GM12878 (cell line): ENCODE data around the gene MAN2A1. TPM values are rescaled to one million over a fixed set of nuclear protein-coding genes. Genes with fewer than 3 reads are reported as not detected.

ENCODE experiments used
- ATAC-seq: fragments of 200-7000 bp; cut with Tn5 transposase; 3 replicates; pipeline ENCODE4 v1.9.1; 2020; ENCODE audit warnings: mild to moderate bottlenecking, moderate library complexity
- BruUV-seq: library from RNA; stranded (reverse); fragments of 400-500 nt; replicated peaks from 2 replicates; lab custom pipeline; 2021; lab: Mats Ljungman, UMichigan
- CTCF ChIA-PET: fragments of 300-600 bp; sonication (Branson Sonifier 250); formaldehyde crosslinking; extraction: SDS; loops from one replicate; lab custom pipeline; 2021; ENCODE audit warnings: inconsistent platforms; lab: Yijun Ruan, JAX
- POLR2A ChIA-PET: fragments of 350-600 bp; formaldehyde crosslinking; extraction: SDS; loops from one replicate; lab custom pipeline; 2021; ENCODE audit warnings: inconsistent platforms; lab: Charles Lee
- RAD21 ChIA-PET: fragments of 300-600 bp; sonication (Branson Sonifier 250); formaldehyde crosslinking; loops from one replicate; lab custom pipeline; 2023; ENCODE audit warnings: antibody characterized with exemption; ENCODE audit not compliant: unreplicated experiment; lab: Charles Lee
- SMC1A ChIA-PET: fragments of 300-600 bp; sonication (Branson Sonifier 250); formaldehyde crosslinking; loops from one replicate; lab custom pipeline; 2023; ENCODE audit not compliant: unreplicated experiment, uncharacterized antibody; lab: Charles Lee
- DNase-seq: peaks from one replicate; pipeline ENCODE4 v3.0.0-alpha.2; 2011; ENCODE audit warnings: low read depth, low spot score
- FAIRE-seq: peaks from 3 replicates; lab custom pipeline; 2011; peaks lifted over from hg19 to GRCh38; lab: Jason Lieb, UNC
- H2AFZ ChIP-seq: 2 replicates; pipeline ENCODE4 v1.6.0; 2011; ENCODE audit warnings: low read depth, low read length, control low read depth; ENCODE audit not compliant: control insufficient read depth
- H3K27ac ChIP-seq: 2 replicates; pipeline ENCODE4 v1.5.1; 2011; ENCODE audit warnings: control low read depth; ENCODE audit not compliant: control insufficient read depth, insufficient read depth
- H3K27me3 ChIP-seq, 2 experiments: replicated peaks in 1 of 2; 2 replicates each; pipeline versions ENCODE4 v1.6.0 to v1.6.1; 2011; ENCODE audit warnings: low read length in 1 of 2; ENCODE audit not compliant: control insufficient read depth in 2 of 2, insufficient read depth in 2 of 2
- H3K36me3 ChIP-seq, 2 experiments: 2 replicates each; pipeline ENCODE4 v1.5.1; 2011; ENCODE audit warnings: low read length in 1 of 2; ENCODE audit not compliant: control insufficient read depth in 2 of 2, insufficient read depth in 2 of 2
- H3K4me1 ChIP-seq: 2 replicates; pipeline ENCODE4 v1.6.1; 2011; ENCODE audit warnings: mild to moderate bottlenecking, low read length, moderate library complexity, mixed read lengths; ENCODE audit not compliant: control insufficient read depth, insufficient read depth
- H3K4me2 ChIP-seq: 2 replicates; pipeline ENCODE4 v1.6.0; 2011; ENCODE audit warnings: control low read depth; ENCODE audit not compliant: control insufficient read depth, insufficient read depth
- H3K4me3 ChIP-seq: fragments of 200-600 bp; sonication (generic); 2 replicates; pipeline ENCODE4 v1.5.1; 2016
- H3K79me2 ChIP-seq: 2 replicates; pipeline ENCODE4 v1.6.0; 2011; ENCODE audit warnings: low read length; ENCODE audit not compliant: control insufficient read depth, insufficient read depth
- H3K9ac ChIP-seq: 2 replicates; pipeline ENCODE4 v1.8.0; 2011; ENCODE audit warnings: low read length, control low read depth, mixed read lengths; ENCODE audit not compliant: control insufficient read depth, insufficient read depth
- H3K9me3 ChIP-seq: replicated peaks from 3 replicates; pipeline ENCODE4 v1.5.1; 2011; ENCODE audit warnings: mild to moderate bottlenecking, low read length; ENCODE audit not compliant: control insufficient read depth, insufficient read depth
- H4K20me1 ChIP-seq: 2 replicates; pipeline ENCODE4 v1.6.0; 2011; ENCODE audit not compliant: control insufficient read depth, insufficient read depth
- BACH1 ChIP-seq: fragments of 450-650 bp; IDR thresholded peaks from 2 replicates; pipeline ENCODE4 v1.6.1; 2017; ENCODE audit warnings: mild to moderate bottlenecking, borderline replicate concordance
- BRCA1 ChIP-seq: IDR thresholded peaks from 2 replicates; pipeline ENCODE4 v1.6.1; 2011; ENCODE audit warnings: low read depth, low read length, improper control_type of control experiment
- FOS ChIP-seq: IDR thresholded peaks from 3 replicates; pipeline ENCODE4 v1.6.1; 2011; ENCODE audit warnings: borderline replicate concordance; ENCODE audit not compliant: insufficient read length; ENCODE audit errors: extremely low read depth
- HDAC2 ChIP-seq: fragments of 200-600 bp; sonication (generic); IDR thresholded peaks from 2 replicates; pipeline ENCODE4 v1.6.1; 2017
- IKZF1 ChIP-seq: fragments of 450-650 bp; conservative IDR thresholded peaks from 2 replicates; pipeline ENCODE4 v1.6.1; 2017; ENCODE audit warnings: antibody characterized with exemption, mild to moderate bottlenecking
- LARP7 ChIP-seq: fragments of 450-650 bp; IDR thresholded peaks from 2 replicates; pipeline ENCODE4 v1.6.1; 2017; ENCODE audit warnings: mild to moderate bottlenecking
- MEF2A ChIP-seq: IDR thresholded peaks from 2 replicates; pipeline ENCODE4 v1.6.1; 2011; ENCODE audit warnings: low read depth, mild to moderate bottlenecking, low read length, moderate library complexity; ENCODE audit not compliant: insufficient read depth
- RB1 ChIP-seq: fragments of 450-650 bp; formaldehyde crosslinking; IDR thresholded peaks from 2 replicates; pipeline ENCODE4 v1.6.1; 2017; ENCODE audit warnings: mild to moderate bottlenecking, borderline replicate concordance
- SUPT20H ChIP-seq: IDR thresholded peaks from 2 replicates; pipeline ENCODE4 v1.6.1; 2011; ENCODE audit warnings: low read depth, mild to moderate bottlenecking, low read length, moderate library complexity, borderline replicate concordance; ENCODE audit not compliant: control insufficient read depth
- ZNF207 ChIP-seq: fragments of 450-650 bp; IDR thresholded peaks from 2 replicates; pipeline ENCODE4 v1.6.1; 2014; ENCODE audit warnings: antibody characterized with exemption, mild to moderate bottlenecking, borderline replicate concordance
- WGBS: methylation state at CpG from one replicate; pipeline ENCODE4 v1.1.6; 2016; ENCODE audit warnings: low lambda C conversion rate; ENCODE audit not compliant: insufficient replicate concordance, insufficient coverage; ENCODE audit errors: missing lambda C conversion rate; 5-methylcytosine and 5-hydroxymethylcytosine counted together
- in situ Hi-C: fragments of 300-500 bp; cut with MboI; formaldehyde crosslinking; loops from 9 replicates; pipeline ENCODE4 v1.14.3; 2018; ENCODE audit warnings: mixed read lengths
- intact Hi-C: fragments of 100-400 bp; cut with micrococcal nuclease; formaldehyde crosslinking; loops from one replicate; pipeline ENCODE4 v1.14.2; 2022; ENCODE audit not compliant: unreplicated experiment
- polyA plus RNA-seq, 11 experiments: library from polyadenylated mRNA; depleted of rRNA in 4 of 11; unstranded in 6 of 11; stranded (reverse) in 5 of 11; fragments of >200 nt; fragmentation: Nextera tagmentation in 4 of 11; fragmentation: Illumina TruSeq in 1 of 11; extraction: Ambion mirVana in 4 of 11; extraction: Trizol in 1 of 11; gene quantifications; 1 replicate in 1 of 11; 2 replicates in 10 of 11; pipeline versions ENCODE4 v1.2.1 to v1.2.3, GENCODE V29; 2011 to 2016; ENCODE audit warnings: inconsistent platforms in 2 of 11, missing spikeins in 2 of 11, low read depth in 1 of 11
- total RNA-seq, 4 experiments: library from RNA; depleted of rRNA in 3 of 4; stranded (reverse); fragments of >200 nt in 3 of 4; fragmentation: Illumina TruSeq in 1 of 4; extraction: Trizol in 1 of 4; gene quantifications; 2 replicates each; pipeline versions ENCODE4 v1.2.1 to v1.2.3, GENCODE V29; 2013 to 2021
- TF ChIP-seq, protein P1 (sequence below): fragments of 150-350 bp; IDR thresholded peaks from 2 replicates; pipeline ENCODE4 v1.6.1; 2016; ENCODE audit warnings: low read depth, low read length

The MAN2A1 gene
- total and polyA plus RNA-seq, 10 of the 15 experiments (the other 5 are each of a cell fraction or from before 2014, with no cell fraction given): 4.2 to 27.9 (median 10.5) TPM

- SMC1A ChIA-PET: interaction anchor here (1.0 kb wide), 1 partner anchor 14 kb away, joined by 3 read pairs; no protein-coding TSS in a partner anchor
- DNase-seq (no peak), FAIRE-seq (no peak), ATAC-seq (no peak)
- H4K20me1 ChIP-seq: no peaks in the 10 kb centered on the region
- H3K9ac ChIP-seq: no peak overlapping the region
- H3K9me3 ChIP-seq: no peaks in the 10 kb centered on the region
- no peaks in the 10 kb centered on the region for H3K36me3 ChIP-seq
- H3K4me3 ChIP-seq: no peak overlapping the region
- no peaks in the 10 kb centered on the region for H3K79me2 ChIP-seq
- TF ChIP-seq BRCA1 (no peak), IKZF1 (no peak), MEF2A (no peak), RB1 (no peak), HDAC2 (no peak), ZNF207 (no peak), FOS (no peak), BACH1 (no peak), LARP7 (no peak), SUPT20H (no peak)
- TF ChIP-seq, protein P1, sequence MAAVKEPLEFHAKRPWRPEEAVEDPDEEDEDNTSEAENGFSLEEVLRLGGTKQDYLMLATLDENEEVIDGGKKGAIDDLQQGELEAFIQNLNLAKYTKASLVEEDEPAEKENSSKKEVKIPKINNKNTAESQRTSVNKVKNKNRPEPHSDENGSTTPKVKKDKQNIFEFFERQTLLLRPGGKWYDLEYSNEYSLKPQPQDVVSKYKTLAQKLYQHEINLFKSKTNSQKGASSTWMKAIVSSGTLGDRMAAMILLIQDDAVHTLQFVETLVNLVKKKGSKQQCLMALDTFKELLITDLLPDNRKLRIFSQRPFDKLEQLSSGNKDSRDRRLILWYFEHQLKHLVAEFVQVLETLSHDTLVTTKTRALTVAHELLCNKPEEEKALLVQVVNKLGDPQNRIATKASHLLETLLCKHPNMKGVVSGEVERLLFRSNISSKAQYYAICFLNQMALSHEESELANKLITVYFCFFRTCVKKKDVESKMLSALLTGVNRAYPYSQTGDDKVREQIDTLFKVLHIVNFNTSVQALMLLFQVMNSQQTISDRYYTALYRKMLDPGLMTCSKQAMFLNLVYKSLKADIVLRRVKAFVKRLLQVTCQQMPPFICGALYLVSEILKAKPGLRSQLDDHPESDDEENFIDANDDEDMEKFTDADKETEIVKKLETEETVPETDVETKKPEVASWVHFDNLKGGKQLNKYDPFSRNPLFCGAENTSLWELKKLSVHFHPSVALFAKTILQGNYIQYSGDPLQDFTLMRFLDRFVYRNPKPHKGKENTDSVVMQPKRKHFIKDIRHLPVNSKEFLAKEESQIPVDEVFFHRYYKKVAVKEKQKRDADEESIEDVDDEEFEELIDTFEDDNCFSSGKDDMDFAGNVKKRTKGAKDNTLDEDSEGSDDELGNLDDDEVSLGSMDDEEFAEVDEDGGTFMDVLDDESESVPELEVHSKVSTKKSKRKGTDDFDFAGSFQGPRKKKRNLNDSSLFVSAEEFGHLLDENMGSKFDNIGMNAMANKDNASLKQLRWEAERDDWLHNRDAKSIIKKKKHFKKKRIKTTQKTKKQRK: no peak
- no peak overlapping the region for H3K4me2 ChIP-seq
- no peaks in the 10 kb centered on the region for H3K4me1 ChIP-seq
- peaks cover 2 to 3% of the 10 kb centered on the region in 2 experiments; a peak in 3 of 4 replicates for H3K27me3 ChIP-seq
- intact Hi-C loops: no loop called here
- H2AFZ ChIP-seq: no peak overlapping the region
- H3K27ac ChIP-seq: no peak overlapping the region
- in situ Hi-C loops: no loop called here
- 49% methylated on average over 3 of the region's 3 CpGs for WGBS
- POLR2A ChIA-PET: no interaction called here
- no TSS peak for BruUV-seq
- CTCF ChIA-PET: interaction anchor here (0.8 kb wide), 1 partner anchor 10 kb away, joined by 3 read pairs; no protein-coding TSS in a partner anchor
- RAD21 ChIA-PET: interaction anchor here (0.6 kb wide), 1 partner anchor 328 kb away, joined by 3 read pairs; no protein-coding TSS in a partner anchor
These were observed 11.3 kb upstream of the MAN2A1 start for GRCh38 chr5:109678447-109678846.
